HepG2 (cell line): ENCODE results near the gene UFSP2. TPM values are rescaled to one million over a fixed set of nuclear protein-coding genes. Genes with fewer than 3 reads are reported as not detected.
A peak's percentile ranks its signal among the peaks of the same experiment; 100 is the strongest.

ENCODE experiments used
- CAMTA2 ChIP-seq: sonication (generic); formaldehyde crosslinking; IDR thresholded peaks from 2 replicates; pipeline ENCODE4 v1.4.0; 2020; ENCODE audit warnings: mild to moderate bottlenecking, missing genetic modification reagents, borderline replicate concordance
- CTCF ChIP-seq: sonication (generic); formaldehyde crosslinking; IDR thresholded peaks from 2 replicates; pipeline ENCODE4 v1.5.0; 2020; ENCODE audit warnings: mild to moderate bottlenecking, missing genetic modification reagents, moderate library complexity
- DR1 ChIP-seq: sonication (generic); formaldehyde crosslinking; IDR thresholded peaks from 2 replicates; pipeline ENCODE4 v1.8.0; 2021; ENCODE audit warnings: mild to moderate bottlenecking, missing genetic modification reagents, inconsistent platforms
- HNF4G ChIP-seq, 2 experiments: sonication (generic) in 1 of 2; formaldehyde crosslinking in 1 of 2; IDR thresholded peaks; 2 replicates each; pipeline versions ENCODE4 v1.4.0 to v1.6.1; 2011 to 2020; ENCODE audit warnings: borderline replicate concordance in 2 of 2, low read depth in 2 of 2, mild to moderate bottlenecking in 2 of 2, low read length in 1 of 2, missing genetic modification reagents in 1 of 2, moderate library complexity in 1 of 2
- PHF21A ChIP-seq: sonication (generic); formaldehyde crosslinking; IDR thresholded peaks from 2 replicates; pipeline ENCODE4 v1.5.0; 2020; ENCODE audit warnings: mild to moderate bottlenecking, missing genetic modification reagents
- PRDM4 ChIP-seq: sonication (generic); formaldehyde crosslinking; IDR thresholded peaks from 2 replicates; pipeline ENCODE4 v1.9.0; 2021; ENCODE audit warnings: missing genetic modification reagents, borderline replicate concordance
- ZNF205 ChIP-seq: IDR thresholded peaks from 2 replicates; pipeline ENCODE4 v1.6.1; 2018; ENCODE audit warnings: missing biosample characterization, missing genetic modification reagents
- ZNF362 ChIP-seq: sonication (generic); formaldehyde crosslinking; IDR thresholded peaks from 2 replicates; pipeline ENCODE4 v1.4.0; 2020; ENCODE audit warnings: missing genetic modification reagents, mild to moderate bottlenecking, borderline replicate concordance
- ZNF446 ChIP-seq: sonication (generic); formaldehyde crosslinking; IDR thresholded peaks from 2 replicates; pipeline ENCODE4 v1.5.0; 2020; ENCODE audit warnings: mild to moderate bottlenecking, missing genetic modification reagents
- ZNF678 ChIP-seq: sonication (generic); formaldehyde crosslinking; IDR thresholded peaks from 2 replicates; pipeline ENCODE4 v1.4.0; 2020; ENCODE audit warnings: mild to moderate bottlenecking, missing genetic modification reagents
- ZSCAN12 ChIP-seq: sonication (generic); formaldehyde crosslinking; IDR thresholded peaks from 2 replicates; pipeline ENCODE4 v1.9.0; 2021; ENCODE audit warnings: mild to moderate bottlenecking, missing genetic modification reagents
- polyA plus RNA-seq, 8 experiments: library from polyadenylated mRNA; depleted of rRNA in 3 of 8; stranded (reverse) in 7 of 8; unstranded in 1 of 8; fragments of >200 nt; fragmentation: Illumina TruSeq in 4 of 8; extraction: Trizol in 4 of 8; gene quantifications; 2 replicates each; pipeline versions ENCODE4 v1.2.1 to v1.2.3, GENCODE V29; 2011 to 2016; ENCODE audit warnings: low read depth in 4 of 8, missing spikeins in 1 of 8, mixed read lengths in 1 of 8; ENCODE audit not compliant: insufficient read depth in 1 of 8
- total RNA-seq, 5 experiments: library from RNA; depleted of rRNA; stranded (reverse); fragments of >200 nt; fragmentation: Illumina TruSeq; extraction: Trizol; gene quantifications; 2 replicates each; pipeline ENCODE4 v1.2.3, GENCODE V29; 2016; ENCODE audit warnings: low read depth in 1 of 5
- TF ChIP-seq, protein P1 (sequence below): IDR thresholded peaks from 2 replicates; pipeline ENCODE4 v1.6.1; 2018; ENCODE audit warnings: missing genetic modification reagents
- TF ChIP-seq, protein P2 (sequence below): sonication (generic); formaldehyde crosslinking; IDR thresholded peaks from 2 replicates; pipeline ENCODE4 v1.5.1; 2020; ENCODE audit warnings: missing genetic modification reagents, mild to moderate bottlenecking, borderline replicate concordance
- TF ChIP-seq, protein P3 (sequence below): IDR thresholded peaks from 2 replicates; pipeline ENCODE4 v1.6.1; 2018; ENCODE audit warnings: missing genetic modification reagents, mild to moderate bottlenecking, missing compliant biosample characterization

The UFSP2 gene
- total and polyA plus RNA-seq, 2 of the 13 experiments (the other 11 are each of a cell fraction or from before 2014, with no cell fraction given) = 24.1 to 32.3 TPM

- TF ChIP-seq CAMTA2 (peak; percentile 60; the same call in 1 of the 2 replicates), ZNF205 (CRISPR knock-in tag) (peak; percentile 64; the same call in 1 of the 2 replicates), ZNF446 (CRISPR knock-in tag) (peak; percentile 71; the same call in 1 of the 2 replicates), DR1 (CRISPR knock-in tag) (peak; percentile 40; the same call in 1 of the 2 replicates), HNF4G (IDR thresholded peaks at IDR 0.05; ENCODE audit: borderline replicate concordance, low read depth, low read length) (peak; percentile 13; the same call in 1 of the 2 replicates), HNF4G (CRISPR knock-in tag; IDR thresholded peaks at IDR 0.05; ENCODE audit: borderline replicate concordance, low read depth) (no peak), PHF21A (CRISPR knock-in tag) (peak; percentile 57), ZNF678 (CRISPR knock-in tag) (no peak), PRDM4 (CRISPR knock-in tag) (no peak), ZNF362 (CRISPR knock-in tag) (no peak), CTCF (CRISPR knock-in tag) (no peak), ZSCAN12 (CRISPR knock-in tag) (peak; percentile 63; the same call in 1 of the 2 replicates)
- TF ChIP-seq, protein P1, sequence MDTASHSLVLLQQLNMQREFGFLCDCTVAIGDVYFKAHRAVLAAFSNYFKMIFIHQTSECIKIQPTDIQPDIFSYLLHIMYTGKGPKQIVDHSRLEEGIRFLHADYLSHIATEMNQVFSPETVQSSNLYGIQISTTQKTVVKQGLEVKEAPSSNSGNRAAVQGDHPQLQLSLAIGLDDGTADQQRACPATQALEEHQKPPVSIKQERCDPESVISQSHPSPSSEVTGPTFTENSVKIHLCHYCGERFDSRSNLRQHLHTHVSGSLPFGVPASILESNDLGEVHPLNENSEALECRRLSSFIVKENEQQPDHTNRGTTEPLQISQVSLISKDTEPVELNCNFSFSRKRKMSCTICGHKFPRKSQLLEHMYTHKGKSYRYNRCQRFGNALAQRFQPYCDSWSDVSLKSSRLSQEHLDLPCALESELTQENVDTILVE (CRISPR knock-in tag) = no peak
- TF ChIP-seq, protein P2, sequence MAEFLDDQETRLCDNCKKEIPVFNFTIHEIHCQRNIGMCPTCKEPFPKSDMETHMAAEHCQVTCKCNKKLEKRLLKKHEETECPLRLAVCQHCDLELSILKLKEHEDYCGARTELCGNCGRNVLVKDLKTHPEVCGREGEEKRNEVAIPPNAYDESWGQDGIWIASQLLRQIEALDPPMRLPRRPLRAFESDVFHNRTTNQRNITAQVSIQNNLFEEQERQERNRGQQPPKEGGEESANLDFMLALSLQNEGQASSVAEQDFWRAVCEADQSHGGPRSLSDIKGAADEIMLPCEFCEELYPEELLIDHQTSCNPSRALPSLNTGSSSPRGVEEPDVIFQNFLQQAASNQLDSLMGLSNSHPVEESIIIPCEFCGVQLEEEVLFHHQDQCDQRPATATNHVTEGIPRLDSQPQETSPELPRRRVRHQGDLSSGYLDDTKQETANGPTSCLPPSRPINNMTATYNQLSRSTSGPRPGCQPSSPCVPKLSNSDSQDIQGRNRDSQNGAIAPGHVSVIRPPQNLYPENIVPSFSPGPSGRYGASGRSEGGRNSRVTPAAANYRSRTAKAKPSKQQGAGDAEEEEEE (CRISPR knock-in tag) = no peak
- TF ChIP-seq, protein P3, sequence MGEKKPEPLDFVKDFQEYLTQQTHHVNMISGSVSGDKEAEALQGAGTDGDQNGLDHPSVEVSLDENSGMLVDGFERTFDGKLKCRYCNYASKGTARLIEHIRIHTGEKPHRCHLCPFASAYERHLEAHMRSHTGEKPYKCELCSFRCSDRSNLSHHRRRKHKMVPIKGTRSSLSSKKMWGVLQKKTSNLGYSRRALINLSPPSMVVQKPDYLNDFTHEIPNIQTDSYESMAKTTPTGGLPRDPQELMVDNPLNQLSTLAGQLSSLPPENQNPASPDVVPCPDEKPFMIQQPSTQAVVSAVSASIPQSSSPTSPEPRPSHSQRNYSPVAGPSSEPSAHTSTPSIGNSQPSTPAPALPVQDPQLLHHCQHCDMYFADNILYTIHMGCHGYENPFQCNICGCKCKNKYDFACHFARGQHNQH (CRISPR knock-in tag) = no peak
Measured at GRCh38 chr4:185396724-185397385, 28.9 kb downstream of the UFSP2 start, which contains the start of gene ANKRD37 (continued).
